H1 (cell line): ENCODE results near the gene CDH15. TPM values are rescaled to one million over a fixed set of nuclear protein-coding genes. Genes with fewer than 3 reads are reported as not detected.

Experiments used
- CTCF ChIA-PET: fragments of 300-600 bp; sonication (Branson Sonifier 250); formaldehyde crosslinking; loops from one replicate; lab custom pipeline; 2021; ENCODE audit not compliant: partially characterized antibody; lab: Charles Lee
- POLR2A ChIA-PET: fragments of 300-600 bp; sonication (Branson Sonifier 250); formaldehyde crosslinking; loops from one replicate; lab custom pipeline; 2021; ENCODE audit warnings: inconsistent platforms; ENCODE audit not compliant: partially characterized antibody; lab: Charles Lee
- DNase-seq, 2 experiments: peaks; one replicate each; pipeline versions ENCODE4 v3.0.0 to v3.0.0-alpha.2; 2010 to 2022; ENCODE audit warnings: low spot score in 2 of 2, low read depth in 1 of 2, mixed read lengths in 1 of 2
- FAIRE-seq: peaks from 2 replicates; lab custom pipeline; 2011; peaks lifted over from hg19 to GRCh38; lab: Jason Lieb, UNC
- H2AFZ ChIP-seq: 2 replicates; pipeline ENCODE4 v1.8.1; 2012; ENCODE audit warnings: low read length, inconsistent platforms
- H2AK5ac ChIP-seq: 2 replicates; pipeline ENCODE4 v1.6.1; 2013; ENCODE audit warnings: low read depth, low read length
- H2BK120ac ChIP-seq: replicated peaks from 2 replicates; pipeline ENCODE3; 2013; ENCODE audit warnings: low read depth, low read length, inconsistent platforms
- H2BK12ac ChIP-seq: 2 replicates; pipeline ENCODE4 v1.6.1; 2013; ENCODE audit warnings: low read depth, low read length
- H2BK15ac ChIP-seq: 2 replicates; pipeline ENCODE4 v1.6.1; 2013; ENCODE audit warnings: low read length
- H2BK20ac ChIP-seq: 2 replicates; pipeline ENCODE4 v1.6.1; 2013; ENCODE audit warnings: low read length
- H2BK5ac ChIP-seq: 2 replicates; pipeline ENCODE4 v1.6.1; 2013; ENCODE audit warnings: low read depth, low read length
- H3K14ac ChIP-seq: 2 replicates; pipeline ENCODE4 v1.6.1; 2013; ENCODE audit warnings: inconsistent platforms; ENCODE audit not compliant: insufficient read length
- H3K18ac ChIP-seq: 2 replicates; pipeline ENCODE4 v1.6.1; 2013; ENCODE audit warnings: low read length; ENCODE audit errors: extremely low read depth
- H3K23ac ChIP-seq: 2 replicates; pipeline ENCODE4 v1.6.1; 2013; ENCODE audit warnings: inconsistent platforms; ENCODE audit not compliant: insufficient read length
- H3K23me2 ChIP-seq: 2 replicates; pipeline ENCODE4 v1.6.1; 2013; ENCODE audit warnings: low read depth, low read length
- H3K27ac ChIP-seq: 2 replicates; pipeline ENCODE4 v1.6.1; 2011; ENCODE audit warnings: low read depth, low read length, inconsistent platforms
- H3K27me3 ChIP-seq, 4 experiments: replicated peaks in 1 of 4; 1 replicate in 1 of 4; 2 replicates in 3 of 4; pipeline versions ENCODE4 v1.6.1 to v1.8.1; 2011 to 2013; ENCODE audit warnings: low read length in 3 of 4, mild to moderate bottlenecking in 3 of 4, inconsistent platforms in 2 of 4, mixed read lengths in 2 of 4, moderate library complexity in 1 of 4; ENCODE audit not compliant: control insufficient read depth in 3 of 4, insufficient read depth in 3 of 4; ENCODE audit errors: extremely low read depth in 1 of 4
- H3K36me3 ChIP-seq, 4 experiments: 2 replicates each; pipeline versions ENCODE4 v1.6.1 to v1.8.1; 2011 to 2013; ENCODE audit warnings: mild to moderate bottlenecking in 4 of 4, low read length in 3 of 4, moderate library complexity in 2 of 4, control low read depth in 1 of 4, inconsistent platforms in 1 of 4; ENCODE audit not compliant: insufficient read depth in 4 of 4, control insufficient read depth in 2 of 4
- H3K4ac ChIP-seq: replicated peaks from 2 replicates; pipeline ENCODE3; 2013; ENCODE audit warnings: low read length, low read depth, mixed read lengths, inconsistent platforms; ENCODE audit not compliant: insufficient read length
- H3K4me1 ChIP-seq, 4 experiments: replicated peaks in 1 of 4; 1 replicate in 1 of 4; 2 replicates in 3 of 4; pipeline versions ENCODE4 v1.6.1 to v1.8.1; 2011 to 2013; ENCODE audit warnings: low read length in 3 of 4, inconsistent platforms in 2 of 4, mixed read lengths in 1 of 4; ENCODE audit not compliant: insufficient read depth in 4 of 4, control insufficient read depth in 3 of 4
- H3K4me2 ChIP-seq, 2 experiments: 2 replicates each; pipeline versions ENCODE4 v1.6.1 to v1.8.1; 2011 to 2013; ENCODE audit warnings: low read depth in 2 of 2, low read length in 2 of 2, control low read depth in 1 of 2, inconsistent platforms in 1 of 2, mild to moderate bottlenecking in 1 of 2; ENCODE audit not compliant: insufficient read depth in 1 of 2
- H3K4me3 ChIP-seq, 4 experiments: fragments of 200-600, 300-600 bp in 1 of 4; sonication (generic), shearing (Covaris generic), sonication (Bioruptor Twin) in 1 of 4; 2 replicates each; pipeline versions ENCODE4 v1.5.1 to v1.8.1; 2011 to 2016; ENCODE audit warnings: low read length in 4 of 4, low read depth in 3 of 4, control low read depth in 2 of 4, inconsistent platforms in 2 of 4, mild to moderate bottlenecking in 2 of 4, mixed read lengths in 1 of 4, moderate library complexity in 1 of 4; ENCODE audit not compliant: insufficient read depth in 2 of 4; ENCODE audit errors: extremely low read depth in 1 of 4
- H3K56ac ChIP-seq: replicated peaks from 2 replicates; pipeline ENCODE3; 2013; ENCODE audit warnings: low read depth, mild to moderate bottlenecking, mixed read lengths, low read length, inconsistent platforms; ENCODE audit not compliant: insufficient read length
- H3K79me1 ChIP-seq: 2 replicates; pipeline ENCODE4 v1.6.1; 2013; ENCODE audit warnings: low read depth, low read length, control low read depth
- H3K79me2 ChIP-seq, 2 experiments: 2 replicates each; pipeline versions ENCODE4 v1.6.1 to v1.8.1; 2012 to 2013; ENCODE audit warnings: low read length in 2 of 2, mild to moderate bottlenecking in 2 of 2, inconsistent platforms in 1 of 2; ENCODE audit not compliant: insufficient read depth in 2 of 2, control insufficient read depth in 1 of 2
- H3K9ac ChIP-seq, 4 experiments: replicated peaks in 1 of 4; 1 replicate in 1 of 4; 2 replicates in 3 of 4; pipeline versions ENCODE4 v1.6.1 to v1.8.1; 2011 to 2013; ENCODE audit warnings: low read depth in 3 of 4, low read length in 3 of 4, control low read depth in 2 of 4, mild to moderate bottlenecking in 2 of 4, moderate library complexity in 2 of 4, inconsistent platforms in 1 of 4; ENCODE audit errors: extremely low read depth in 1 of 4
- H3K9me3 ChIP-seq, 2 experiments: 2 replicates each; pipeline versions ENCODE4 v1.6.1 to v1.8.1; 2012 to 2013; ENCODE audit warnings: mild to moderate bottlenecking in 2 of 2, moderate library complexity in 2 of 2, control low read depth in 1 of 2, inconsistent platforms in 1 of 2, low read depth in 1 of 2, low read length in 1 of 2, mixed read lengths in 1 of 2; ENCODE audit not compliant: insufficient read depth in 2 of 2
- H4K20me1 ChIP-seq, 2 experiments: replicated peaks in 1 of 2; 2 replicates each; pipeline versions ENCODE3 to v1.8.1; 2011 to 2013; ENCODE audit warnings: inconsistent platforms in 2 of 2, low read length in 2 of 2, mild to moderate bottlenecking in 1 of 2; ENCODE audit not compliant: insufficient read depth in 2 of 2, control insufficient read depth in 1 of 2
- H4K5ac ChIP-seq: 2 replicates; pipeline ENCODE4 v1.6.1; 2013; ENCODE audit warnings: low read length, low read depth, mixed read lengths, inconsistent platforms; ENCODE audit not compliant: insufficient read length
- H4K8ac ChIP-seq: 2 replicates; pipeline ENCODE4 v1.8.0; 2013; ENCODE audit warnings: mild to moderate bottlenecking, moderate library complexity, low read length, inconsistent platforms; ENCODE audit not compliant: insufficient read depth; ENCODE audit errors: extremely low read depth
- H4K91ac ChIP-seq: replicated peaks from 2 replicates; pipeline ENCODE3; 2013; ENCODE audit warnings: low read length, mixed read lengths, inconsistent platforms; ENCODE audit not compliant: insufficient read length
- CBX5 ChIP-seq: fragments of 300-800, 300-1000 bp; sonication (generic); IDR thresholded peaks from 2 replicates; pipeline ENCODE4 v1.7.1; 2016; ENCODE audit warnings: antibody characterized with exemption, low read length, low read depth
- CHD1 ChIP-seq: IDR thresholded peaks from 2 replicates; pipeline ENCODE4 v1.6.1; 2012; ENCODE audit warnings: low read depth, low read length, improper control_type of control experiment
- EGR1 ChIP-seq: IDR thresholded peaks from 2 replicates; pipeline ENCODE4 v1.6.1; 2011; ENCODE audit warnings: low read depth, low read length, borderline replicate concordance
- JUN ChIP-seq: IDR thresholded peaks from 2 replicates; pipeline ENCODE4 v1.6.1; 2011; ENCODE audit warnings: low read depth, mild to moderate bottlenecking, improper control_type of control experiment, low read length
- KDM1A ChIP-seq: fragments of 200-600, 300-600 bp; sonication (generic); IDR thresholded peaks from 2 replicates; pipeline ENCODE4 v1.7.1; 2016; ENCODE audit warnings: mild to moderate bottlenecking, low read length, borderline replicate concordance
- KDM4A ChIP-seq: IDR thresholded peaks from one replicate; pipeline ENCODE4 v1.7.1; 2012; ENCODE audit warnings: low read depth, mild to moderate bottlenecking, moderate library complexity, low read length, inconsistent platforms; ENCODE audit not compliant: severe bottlenecking
- NRF1 ChIP-seq: IDR thresholded peaks from 2 replicates; pipeline ENCODE4 v1.6.1; 2011; ENCODE audit warnings: mild to moderate bottlenecking, low read depth, low read length, improper control_type of control experiment
- RXRA ChIP-seq: IDR thresholded peaks from 2 replicates; pipeline ENCODE4 v1.6.1; 2011; ENCODE audit warnings: low read depth, mild to moderate bottlenecking, low read length, moderate library complexity; ENCODE audit not compliant: insufficient read depth
- TCF12 ChIP-seq: IDR thresholded peaks from 2 replicates; pipeline ENCODE4 v1.6.1; 2011; ENCODE audit warnings: low read depth, mild to moderate bottlenecking, low read length
- YY1 ChIP-seq: IDR thresholded peaks from 2 replicates; pipeline ENCODE4 v1.6.1; 2011; ENCODE audit warnings: low read depth, mild to moderate bottlenecking, low read length
- WGBS, 2 experiments: shearing (Covaris generic) in 1 of 2; methylation state at CpG; one replicate each; pipeline versions ENCODE4 v1.1.6 to v1.1.7; 2013 to 2015; ENCODE audit warnings: low lambda C conversion rate in 2 of 2, mixed read lengths in 2 of 2, inconsistent platforms in 1 of 2, low coverage in 1 of 2, missing lambda C conversion rate in 1 of 2; ENCODE audit not compliant: insufficient replicate concordance in 2 of 2, insufficient coverage in 1 of 2, insufficient read length in 1 of 2; ENCODE audit errors: extremely low coverage in 1 of 2, missing lambda C conversion rate in 1 of 2; 5-methylcytosine and 5-hydroxymethylcytosine counted together
- polyA plus RNA-seq, 7 experiments: library from polyadenylated mRNA; depleted of rRNA in 3 of 7; stranded (reverse) in 5 of 7; unstranded in 2 of 7; fragments of >200 nt in 5 of 7; fragments of 200-250 nt in 2 of 7; gene quantifications; 1 replicate in 5 of 7; 2 replicates in 1 of 7; 4 replicates in 1 of 7; pipeline versions ENCODE4 v1.2.1 to v1.2.3, GENCODE V29; 2011 to 2013; ENCODE audit warnings: missing spikeins in 2 of 7, mixed read lengths in 2 of 7
- total RNA-seq: library from RNA; stranded (reverse); fragmentation: NEBNext Ultra II Directional; extraction: Animal tissue kit (Norgen Biotek cat#: 25700); gene quantifications from 2 replicates; pipeline ENCODE4 v1.2.1, GENCODE V29; 2021
- TF ChIP-seq, protein P1 (sequence below): IDR thresholded peaks from 2 replicates; pipeline ENCODE4 v1.6.1; 2011; ENCODE audit warnings: low read depth, mild to moderate bottlenecking, low read length; ENCODE audit not compliant: insufficient read depth
- TF ChIP-seq, protein P2 (sequence below), 3 experiments: IDR thresholded peaks; 1 replicate in 2 of 3; 2 replicates in 1 of 3; pipeline versions ENCODE4 v1.5.1 to v1.6.1; 2011; ENCODE audit warnings: low read length in 3 of 3, mild to moderate bottlenecking in 3 of 3, inconsistent platforms in 2 of 3, low read depth in 1 of 3, moderate library complexity in 1 of 3; ENCODE audit not compliant: insufficient read depth in 1 of 3; ENCODE audit errors: control extremely low read depth in 1 of 3

The CDH15 gene
- total and polyA plus RNA-seq, 2 of the 8 experiments (the other 6 are each of a cell fraction or from before 2014, with no cell fraction given) = 0.50 to 0.82 TPM

DNA sequence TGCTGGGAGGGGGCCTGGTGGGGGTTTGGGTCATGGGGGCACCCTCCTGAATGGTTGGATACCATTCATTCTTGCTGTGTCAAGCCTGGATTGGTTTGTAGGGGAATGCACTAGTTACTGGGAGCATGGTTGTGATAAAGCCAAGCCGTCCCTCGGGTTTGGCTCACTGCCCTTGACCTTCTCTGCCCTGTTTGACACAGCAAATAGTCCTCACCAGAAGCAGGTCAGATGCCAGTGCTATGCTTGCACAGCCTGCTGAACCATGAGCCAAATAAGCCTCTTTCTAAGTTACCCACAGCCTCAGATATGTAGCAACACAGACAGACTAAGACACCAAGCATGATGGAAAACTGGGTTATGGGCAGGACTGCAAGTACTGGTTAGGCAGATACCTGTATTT is 60.6 kb downstream of the CDH15 start:
- WGBS, 2 experiments = 86% methylated on average over 2 of the region's 2 CpGs; no CpG with 5 or more reads in 1 of the 2 experiments
- FAIRE-seq = no peak
- TF ChIP-seq CBX5 (no peak), YY1 (no peak), TCF12 (no peak), JUN (no peak), NRF1 (no peak), KDM1A (no peak), KDM4A (no peak), RXRA (no peak), CHD1 (no peak), EGR1 (no peak)
- TF ChIP-seq, protein P1, sequence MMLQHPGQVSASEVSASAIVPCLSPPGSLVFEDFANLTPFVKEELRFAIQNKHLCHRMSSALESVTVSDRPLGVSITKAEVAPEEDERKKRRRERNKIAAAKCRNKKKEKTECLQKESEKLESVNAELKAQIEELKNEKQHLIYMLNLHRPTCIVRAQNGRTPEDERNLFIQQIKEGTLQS = no peak
- TF ChIP-seq, protein P2, sequence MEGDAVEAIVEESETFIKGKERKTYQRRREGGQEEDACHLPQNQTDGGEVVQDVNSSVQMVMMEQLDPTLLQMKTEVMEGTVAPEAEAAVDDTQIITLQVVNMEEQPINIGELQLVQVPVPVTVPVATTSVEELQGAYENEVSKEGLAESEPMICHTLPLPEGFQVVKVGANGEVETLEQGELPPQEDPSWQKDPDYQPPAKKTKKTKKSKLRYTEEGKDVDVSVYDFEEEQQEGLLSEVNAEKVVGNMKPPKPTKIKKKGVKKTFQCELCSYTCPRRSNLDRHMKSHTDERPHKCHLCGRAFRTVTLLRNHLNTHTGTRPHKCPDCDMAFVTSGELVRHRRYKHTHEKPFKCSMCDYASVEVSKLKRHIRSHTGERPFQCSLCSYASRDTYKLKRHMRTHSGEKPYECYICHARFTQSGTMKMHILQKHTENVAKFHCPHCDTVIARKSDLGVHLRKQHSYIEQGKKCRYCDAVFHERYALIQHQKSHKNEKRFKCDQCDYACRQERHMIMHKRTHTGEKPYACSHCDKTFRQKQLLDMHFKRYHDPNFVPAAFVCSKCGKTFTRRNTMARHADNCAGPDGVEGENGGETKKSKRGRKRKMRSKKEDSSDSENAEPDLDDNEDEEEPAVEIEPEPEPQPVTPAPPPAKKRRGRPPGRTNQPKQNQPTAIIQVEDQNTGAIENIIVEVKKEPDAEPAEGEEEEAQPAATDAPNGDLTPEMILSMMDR (IDR thresholded peaks at IDR 0.05; ENCODE audit: control extremely low read depth in 1 of 3, insufficient read depth in 1 of 3, low read depth in 1 of 3, low read length in 3 of 3) = no peak

More for the DNA sequence above, 60.6 kb downstream of the CDH15 start:
- Histone ChIP-seq H3K23ac (no peak overlapping the region), H3K79me2 (peaks cover 0 to 5% of the 10 kb centered on the region in 2 experiments; a peak in 1 of 4 replicates), H3K18ac (no peak overlapping the region), H3K27ac (no peak overlapping the region), H3K23me2 (peaks cover 2% of the 10 kb centered on the region; the same call in 1 of the 2 replicates), H3K9ac (no peak overlapping the region), H2BK20ac (no peak overlapping the region), H3K4me3 (no peak overlapping the region), H4K5ac (no peak overlapping the region), H3K4ac (no peak overlapping the region), H2AK5ac (no peak overlapping the region), H2BK5ac (no peak overlapping the region), H3K79me1 (peaks cover 9% of the 10 kb centered on the region; the same call in 1 of the 2 replicates), H3K14ac (no peak overlapping the region), H2BK120ac (no peak overlapping the region), H3K27me3 (no peaks in the 10 kb centered on the region), H2BK15ac (no peak overlapping the region), H2BK12ac (no peak overlapping the region), H4K20me1 (no peaks in the 10 kb centered on the region), H3K4me2 (no peak overlapping the region), H3K4me1 (no peaks in the 10 kb centered on the region), H3K9me3 (peaks cover 42 to 45% of the 10 kb centered on the region in 2 experiments), H3K56ac (no peak overlapping the region), H2AFZ (no peak overlapping the region), H4K91ac (no peak overlapping the region), H4K8ac (no peak overlapping the region), H3K36me3 (peaks cover 23 to 67% (median 49%) of the 10 kb centered on the region in 4 experiments)
- DNase-seq = no peak
- CTCF ChIA-PET = no interaction called here
- POLR2A ChIA-PET = no interaction called here
